OCI-LY7 (cell line): Measurements from ENCODE around the gene DPH7. TPM values are rescaled to one million over a fixed set of nuclear protein-coding genes. Genes with fewer than 3 reads are reported as not detected.

Experiments used
- BruUV-seq: library from RNA; stranded (reverse); fragments of 400-500 nt; replicated peaks from 2 replicates; lab custom pipeline; 2021; lab: Mats Ljungman, UMichigan
- CTCF ChIA-PET: fragments of 300-600 bp; sonication (Branson Sonifier 250); formaldehyde crosslinking; loops from one replicate; lab custom pipeline; 2022; ENCODE audit warnings: antibody characterized with exemption; ENCODE audit not compliant: unreplicated experiment; lab: Charles Lee
- POLR2A ChIA-PET: fragments of 300-600 bp; sonication (Branson Sonifier 250); formaldehyde crosslinking; loops from one replicate; lab custom pipeline; 2022; ENCODE audit warnings: antibody characterized with exemption; lab: Charles Lee
- DNase-seq: peaks from one replicate; pipeline ENCODE4 v3.0.0-alpha.2; 2015; ENCODE audit warnings: low spot score
- H2AFZ ChIP-seq: fragments of 200-600 bp; sonication (generic), shearing (Covaris generic); 2 replicates; pipeline ENCODE4 v1.6.1; 2014; ENCODE audit warnings: mild to moderate bottlenecking, antibody characterized with exemption, low read length, moderate library complexity
- H3K27ac ChIP-seq: fragments of 200-600 bp; sonication (generic); 2 replicates; pipeline ENCODE4 v1.5.1; 2014; ENCODE audit warnings: mixed run types, low read depth, mild to moderate bottlenecking, moderate library complexity, low read length, inconsistent platforms; ENCODE audit not compliant: poor library complexity, severe bottlenecking
- H3K36me3 ChIP-seq: fragments of 200-600 bp; sonication (generic); 2 replicates; pipeline ENCODE4 v1.6.1; 2014; ENCODE audit warnings: mild to moderate bottlenecking, antibody characterized with exemption, low read length, moderate library complexity, mixed read lengths; ENCODE audit not compliant: insufficient read depth
- H3K4me1 ChIP-seq: fragments of 200-600 bp; sonication (generic); 2 replicates; pipeline ENCODE4 v1.5.1; 2014; ENCODE audit warnings: mild to moderate bottlenecking, low read length; ENCODE audit not compliant: insufficient read depth, poor library complexity, severe bottlenecking
- H3K4me2 ChIP-seq: fragments of 200-600 bp; sonication (generic); 2 replicates; pipeline ENCODE4 v1.6.1; 2014; ENCODE audit warnings: mild to moderate bottlenecking, low read length
- H3K4me3 ChIP-seq: fragments of 200-600 bp; sonication (generic); 2 replicates; pipeline ENCODE4 v1.5.1; 2014; ENCODE audit warnings: mild to moderate bottlenecking, low read depth, low read length; ENCODE audit not compliant: poor library complexity, severe bottlenecking
- H3K79me2 ChIP-seq: fragments of 200-600 bp; sonication (generic); 2 replicates; pipeline ENCODE4 v1.6.1; 2016; ENCODE audit warnings: low read depth, mild to moderate bottlenecking, low read length, moderate library complexity, mixed read lengths; ENCODE audit not compliant: insufficient read depth
- H3K9me2 ChIP-seq: fragments of 200-600 bp; sonication (generic); 2 replicates; pipeline ENCODE4 v1.6.1; 2016; ENCODE audit warnings: mild to moderate bottlenecking, low read length, mixed read lengths; ENCODE audit not compliant: insufficient read depth
- H3K9me3 ChIP-seq: fragments of 200-600 bp; sonication (generic); 2 replicates; pipeline ENCODE4 v1.6.1; 2014; ENCODE audit warnings: mild to moderate bottlenecking, mixed run types, low read length, mixed read lengths
- H4K20me1 ChIP-seq: fragments of 200-600 bp; sonication (generic); 2 replicates; pipeline ENCODE4 v1.6.1; 2014; ENCODE audit warnings: mild to moderate bottlenecking, antibody characterized with exemption, low read length, moderate library complexity, mixed read lengths; ENCODE audit not compliant: insufficient read depth
- CTCF ChIP-seq: fragments of 200-600 bp; sonication (generic); conservative IDR thresholded peaks from 2 replicates; pipeline ENCODE4 v1.5.1; 2014; ENCODE audit warnings: mild to moderate bottlenecking, antibody characterized with exemption, low read length, moderate library complexity, mixed read lengths
- EZH2phosphoT487 ChIP-seq: fragments of 200-600 bp; sonication (generic); IDR thresholded peaks from 2 replicates; pipeline ENCODE4 v1.6.1; 2018; ENCODE audit warnings: low read depth, borderline replicate concordance, mild to moderate bottlenecking, mixed run types, antibody characterized with exemption, low read length, moderate library complexity, mixed read lengths
- intact Hi-C: fragments of 100-400 bp; cut with micrococcal nuclease; formaldehyde crosslinking; loops from one replicate; pipeline ENCODE4 v1.10.0; 2022; ENCODE audit not compliant: unreplicated experiment
- total RNA-seq, 2 experiments: library from RNA; depleted of rRNA in 1 of 2; stranded (reverse); fragments of >200 nt in 1 of 2; shearing (Covaris generic) in 1 of 2; gene quantifications; 2 replicates each; pipeline ENCODE4 v1.2.3, GENCODE V29; 2014 to 2022

Gene DPH7
- total RNA-seq, 2 experiments from 2014 or later, result 72.9 to 95.6 TPM

GRCh38 chr9:137614631-137615386 lies 36.1 kb upstream of the DPH7 start:
- Histone ChIP-seq H4K20me1 (peaks cover 2% of the 10 kb centered on the region; the same call in 1 of the 2 replicates), H3K27ac (no peak overlapping the region), H3K9me3 (no peaks in the 10 kb centered on the region), H3K4me2 (no peak overlapping the region), H3K9me2 (no peaks in the 10 kb centered on the region), H2AFZ (no peak overlapping the region), H3K4me1 (peaks cover 33% of the 10 kb centered on the region), H3K36me3 (peaks cover 49% of the 10 kb centered on the region), H3K4me3 (no peak overlapping the region), H3K79me2 (peaks cover 29% of the 10 kb centered on the region)
- TF ChIP-seq EZH2phosphoT487 (no peak), CTCF (no peak; the same call in 1 of the 2 replicates)
- ChIA-PET CTCF (no interaction called here), POLR2A (no interaction called here)
- BruUV-seq, result no TSS peak
- no peak for DNase-seq
- intact Hi-C loops, result no loop called here

DNA sequence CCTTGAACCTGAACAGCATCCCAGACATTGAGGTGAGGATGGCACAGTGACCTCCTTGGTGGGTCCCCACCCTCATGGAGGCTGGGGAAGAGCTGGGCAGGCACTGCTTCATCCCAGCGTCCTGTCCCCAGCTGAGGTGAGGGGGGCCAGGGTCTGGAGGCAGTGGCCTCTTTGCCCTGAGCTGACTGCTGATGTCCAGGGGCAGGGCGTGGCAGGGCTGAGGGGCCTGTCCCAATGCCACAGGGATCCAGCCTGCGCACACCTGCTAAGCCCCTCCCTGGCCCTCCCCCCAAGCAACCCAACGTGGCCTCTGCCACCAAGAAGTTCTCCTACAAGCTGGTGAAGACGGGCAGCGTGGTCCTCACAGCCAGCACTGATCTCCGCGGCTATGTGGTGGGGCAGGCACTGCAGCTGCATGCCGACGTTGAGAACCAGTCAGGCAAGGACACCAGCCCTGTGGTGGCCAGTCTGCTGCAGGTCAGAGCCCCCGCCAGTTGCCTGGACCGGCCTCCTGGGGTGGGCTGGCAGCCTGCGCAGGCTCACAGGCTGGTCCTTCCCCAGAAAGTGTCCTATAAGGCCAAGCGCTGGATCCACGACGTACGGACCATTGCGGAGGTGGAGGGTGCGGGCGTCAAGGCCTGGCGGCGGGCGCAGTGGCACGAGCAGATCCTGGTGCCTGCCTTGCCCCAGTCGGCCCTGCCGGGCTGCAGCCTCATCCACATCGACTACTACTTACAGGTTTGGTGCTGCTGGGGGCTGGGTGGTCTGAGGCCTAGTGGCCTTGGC lies 35.2 kb upstream of the DPH7 start:
- intact Hi-C loops, result no loop called here
- Histone ChIP-seq H3K9me3 (no peaks in the 10 kb centered on the region), H3K79me2 (peaks cover 23% of the 10 kb centered on the region), H3K27ac (no peak overlapping the region), H3K9me2 (no peaks in the 10 kb centered on the region), H4K20me1 (no peaks in the 10 kb centered on the region; the same call in 1 of the 2 replicates), H3K4me1 (peaks cover 33% of the 10 kb centered on the region), H2AFZ (no peak overlapping the region), H3K4me2 (no peak overlapping the region), H3K36me3 (peaks cover 49% of the 10 kb centered on the region), H3K4me3 (no peak overlapping the region)
- ChIA-PET CTCF (no interaction called here), POLR2A (interaction anchor here (0.6 kb wide), 1 partner anchor 17 kb away, joined by 3 read pairs; no protein-coding TSS in a partner anchor)
- no TSS peak for BruUV-seq
- no peak for DNase-seq
- TF ChIP-seq EZH2phosphoT487 (no peak), CTCF (no peak)
